Heart right ventricle (tissue), 16 donors: ENCODE results near the gene NT5DC2. TPM values are rescaled to one million over a fixed set of nuclear protein-coding genes. Genes with fewer than 3 reads are reported as not detected.

Experiments used
- ATAC-seq, 8 donors: fragments of 200-7000 bp; cut with Tn5 transposase; one replicate each; pipeline ENCODE4 v1.9.1; 2020; ENCODE audit warnings: mild to moderate bottlenecking in 8 of 8, moderate library complexity in 8 of 8, moderate number of reproducible peaks in 1 of 8
- DNase-seq, 2 donors: peaks; one replicate each; pipeline ENCODE4 v3.0.0-alpha.2; 2020
- H3K27ac ChIP-seq, 10 donors: fragments of 200-600 bp; sonication (generic) in 2 of 10; one replicate each; pipeline versions ENCODE4 v1.5.0 to v1.8.0; 2020 to 2022; ENCODE audit warnings: mild to moderate bottlenecking in 3 of 10
- H3K27me3 ChIP-seq, 7 donors: fragments of 200-600 bp; one replicate each; pipeline ENCODE4 v1.8.0; 2021 to 2022; ENCODE audit warnings: mild to moderate bottlenecking in 2 of 7
- H3K36me3 ChIP-seq, 9 donors: fragments of 200-600 bp; sonication (generic) in 1 of 9; one replicate each; pipeline versions ENCODE4 v1.5.0 to v1.8.0; 2020 to 2022; ENCODE audit warnings: mild to moderate bottlenecking in 2 of 9
- H3K4me1 ChIP-seq, 9 donors: fragments of 200-600 bp; sonication (generic) in 1 of 9; one replicate each; pipeline versions ENCODE4 v1.5.0 to v1.8.0; 2020 to 2022; ENCODE audit warnings: mild to moderate bottlenecking in 4 of 9
- H3K4me3 ChIP-seq, 10 donors: fragments of 200-600 bp; sonication (generic) in 2 of 10; one replicate each; pipeline versions ENCODE4 v1.5.0 to v1.8.0; 2020 to 2022; ENCODE audit warnings: mild to moderate bottlenecking in 7 of 10, moderate library complexity in 2 of 10
- H3K9me3 ChIP-seq, 11 donors: fragments of 200-600 bp in 10 of 11; sonication (generic) in 2 of 11; one replicate each; pipeline versions ENCODE4 v1.5.0 to v1.8.0; 2013 to 2022; ENCODE audit warnings: mild to moderate bottlenecking in 2 of 11, control low read depth in 1 of 11, moderate library complexity in 1 of 11
- CTCF ChIP-seq, 9 donors: fragments of 200-600 bp; sonication (generic) in 2 of 9; IDR thresholded peaks; one replicate each; pipeline versions ENCODE4 v1.5.0 to v1.8.0; 2021 to 2022; ENCODE audit warnings: antibody characterized with exemption in 9 of 9, mild to moderate bottlenecking in 5 of 9, moderate library complexity in 1 of 9
- WGBS, 2 donors: extraction: QIAGEN DNeasy Blood & Tissue Kit; methylation state at CpG; one replicate each; pipeline ENCODE4 v1.1.7; 2013; ENCODE audit warnings: inconsistent platforms in 1 of 2; 5-methylcytosine and 5-hydroxymethylcytosine counted together
- intact Hi-C, 10 donors: fragments of 100-400 bp; cut with DNase I; formaldehyde crosslinking; loops; one replicate each; pipeline versions ENCODE4 v1.11.1 to v1.14.2; 2022
- polyA plus RNA-seq, 2 donors: library from polyadenylated mRNA; stranded (reverse); fragments of 200-250 nt; gene quantifications; one replicate each; pipeline ENCODE4 v1.2.3, GENCODE V29; 2013
- total RNA-seq, 10 donors: library from RNA; stranded (reverse); fragmentation: NEBNext Ultra II Directional in 3 of 10; extraction: Animal tissue kit (Norgen Biotek cat#: 25700) in 3 of 10; gene quantifications; one replicate each; pipeline versions ENCODE4 v1.2.1 to v1.2.4, GENCODE V29; 2021 to 2023
- donor health status: Arrhythmogenic right ventricular cardiomyopathy.
- donor health status: ischemic (EF 13 %, LVEDD 7.1; RV severe dilation, severe dysfunction).
- donor health status: healthy with polysubstance abuse.
- donor health status: DM: no; HTN: yes; CAD: no.
- donor health status: DM: no; HTN: no; CAD: no.
- donor health status: ischemic (EF 25% LVEDD 6.9; RV normal size, moderate dysfunction).
- donor health status: ischemic (EF 25% LVEDD 5.7; RV mildly dilated, moderate dysfunction).
- donor health status: healthy.
- donor health status: DM: yes; HTN: yes; CAD: no.
- donor health status: Ischemic cardiomyopathy.
- donor health status: ischemic (EF 35%, LVEDD 5.7; RV mildly dilated, moderate dysfunction).
- donor health status: nonischemic (EF 11% LVEDD 7.7; RV severe dilation, severe dysfunction).
- donor health status: DM: yes; HTN: yes; CAD: no.
- donor health status: PGD.
- donor health status: ischemic (EF 29% LVEDD 5.4; RV normal size, mild dysfunction).
- donor health status: nonischemic (EF 23%, LVEDD 6.1; RV moderate dilation, normal function).

NT5DC2 gene
- total and polyA plus RNA-seq, 12 donors, result 25.1 to 138 (median 54.5) TPM

GRCh38 chr3:52479877-52480575, 53.6 kb downstream of the NT5DC2 start:
- Histone ChIP-seq H3K9me3 (no peaks in the 10 kb centered on the region), H3K27me3 (no peaks in the 10 kb centered on the region), H3K4me1 (peaks cover 14 to 58% (median 23%) of the 10 kb centered on the region in 9 donors), H3K27ac (peak overlapping the region in 1 of 10 donors; percentile 31), H3K4me3 (no peak overlapping the region), H3K36me3 (peaks cover 12 to 96% (median 79%) of the 10 kb centered on the region in 9 donors)
- intact Hi-C loops, result loop anchor here in 4 of 10 donors (5.0 to 10.0 kb wide), 3 partner anchors 42 to 205 kb away; partner anchors contain the start of genes GNL3 (in 2 of the 4), PBRM1 (in 2 of the 4) and NT5DC2 (in 1 of the 4)
- DNase-seq (peak in 1 of 2 donors; percentile 20), ATAC-seq (peak in 1 of 8 donors; percentile 23)
- 85 to 90% methylated on average over 16 of the region's 16 CpGs for WGBS, 2 donors
- TF ChIP-seq CTCF (IDR thresholded peaks at IDR 0.05), result no peak

GRCh38 chr3:52479037-52479876, 54.4 kb downstream of the NT5DC2 start:
- no peak for TF ChIP-seq CTCF (IDR thresholded peaks at IDR 0.05)
- DNase-seq, result peak in 1 of 2 donors; percentile 12
- no peak overlapping the region for H3K4me3 ChIP-seq
- 91 to 93% methylated on average over 7 of the region's 7 CpGs for WGBS, 2 donors
- H3K27me3 ChIP-seq, result no peaks in the 10 kb centered on the region
- ATAC-seq, result no peak
- H3K9me3 ChIP-seq, result no peaks in the 10 kb centered on the region
- peaks cover 12 to 96% (median 85%) of the 10 kb centered on the region in 9 donors for H3K36me3 ChIP-seq
- no peak overlapping the region for H3K27ac ChIP-seq
- H3K4me1 ChIP-seq, result peaks cover 8 to 56% (median 15%) of the 10 kb centered on the region in 9 donors
- intact Hi-C loops, result loop anchor here in 2 of 10 donors (10.0 kb wide), 1 partner anchor 206 kb away; the partner anchor contains the start of genes GNL3 (in 2 of the 2) and PBRM1 (in 2 of the 2)

- 96 to 97% methylated on average over 6 of the region's 6 CpGs for WGBS, 2 donors
- intact Hi-C loops, result loop anchor here in 2 of 10 donors (10.0 kb wide), 1 partner anchor 207 kb away; the partner anchor contains the start of genes GNL3 (in 2 of the 2) and PBRM1 (in 2 of the 2)
- no peak for TF ChIP-seq CTCF (IDR thresholded peaks at IDR 0.05)
- no peaks in the 10 kb centered on the region for H3K27me3 ChIP-seq
- no peaks in the 10 kb centered on the region for H3K9me3 ChIP-seq
- no peak overlapping the region for H3K27ac ChIP-seq
- peaks cover 12 to 100% (median 95%) of the 10 kb centered on the region in 9 donors for H3K36me3 ChIP-seq
- H3K4me1 ChIP-seq, result peaks cover 0 to 55% (median 2%) of the 10 kb centered on the region in 9 donors
- DNase-seq (no peak), ATAC-seq (no peak)
- H3K4me3 ChIP-seq, result no peak overlapping the region
These were observed 55.9 kb downstream of the NT5DC2 start for GRCh38 chr3:52477796-52478095.
